GM12875 (cell line): ENCODE results near the gene CAD.
"Not testable (repeated sequence)": the region's sequence is repeated elsewhere in the genome, so short reads cannot be mapped to it uniquely, and the experiment has no call there.

Experiments
- H3K4me3 ChIP-seq: one replicate; pipeline ENCODE4 v1.5.1; 2011; ENCODE audit warnings: low read depth, low read length, control low read depth
- TF ChIP-seq, protein P1 (sequence below): IDR thresholded peaks from 2 replicates; pipeline ENCODE4 v1.5.1; 2011; ENCODE audit warnings: low read depth, mild to moderate bottlenecking, control low read depth, inconsistent platforms, low read length, moderate library complexity, borderline replicate concordance; ENCODE audit not compliant: insufficient read depth

CAD gene

DNA sequence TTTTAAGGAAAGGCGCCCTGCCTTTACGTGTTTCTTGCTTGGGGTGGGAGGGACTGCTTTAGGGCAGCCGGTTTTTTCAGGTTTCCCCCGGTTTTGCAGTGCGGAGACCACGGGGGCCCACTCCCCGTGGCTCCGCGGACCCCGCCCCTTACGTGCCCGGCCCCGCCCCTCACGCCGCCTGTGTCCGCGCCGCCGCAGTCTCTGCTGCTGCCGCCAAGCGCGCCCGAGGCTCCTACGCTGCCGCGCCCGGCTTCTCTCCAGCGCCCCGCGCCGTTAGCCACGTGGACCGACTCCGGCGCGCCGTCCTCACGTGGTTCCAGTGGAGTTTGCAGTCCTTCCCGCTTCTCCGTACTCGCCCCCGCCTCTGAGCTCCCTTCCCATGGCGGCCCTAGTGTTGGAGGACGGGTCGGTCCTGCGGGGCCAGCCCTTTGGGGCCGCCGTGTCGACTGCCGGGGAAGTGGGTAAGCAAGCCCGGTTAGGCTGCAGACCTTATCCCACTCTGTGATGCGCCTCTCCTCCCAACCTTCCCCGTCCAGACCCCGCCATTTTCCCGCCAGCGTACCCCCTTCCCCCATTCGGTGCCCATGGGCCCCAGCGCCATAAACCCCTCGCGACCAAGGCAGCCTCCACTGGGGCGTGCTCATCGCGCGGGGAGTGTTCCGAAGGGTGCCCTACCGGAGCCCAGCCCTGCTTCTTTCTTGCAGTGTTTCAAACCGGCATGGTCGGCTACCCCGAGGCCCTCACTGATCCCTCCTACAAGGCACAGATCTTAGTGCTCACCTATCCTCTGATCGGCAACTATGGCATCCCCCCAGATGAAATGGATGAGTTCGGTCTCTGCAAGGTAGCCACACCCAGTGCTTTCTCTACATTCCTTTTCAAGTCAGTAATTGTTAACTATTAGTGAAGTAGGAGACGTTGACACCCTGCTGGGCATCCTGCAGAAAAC is at the start of gene CAD:
CAD (plus strand) TSS at position 197 of the 949 bp plus-strand sequence; CDS start at position 380, 183 bp downstream.
- TF ChIP-seq, protein P1, sequence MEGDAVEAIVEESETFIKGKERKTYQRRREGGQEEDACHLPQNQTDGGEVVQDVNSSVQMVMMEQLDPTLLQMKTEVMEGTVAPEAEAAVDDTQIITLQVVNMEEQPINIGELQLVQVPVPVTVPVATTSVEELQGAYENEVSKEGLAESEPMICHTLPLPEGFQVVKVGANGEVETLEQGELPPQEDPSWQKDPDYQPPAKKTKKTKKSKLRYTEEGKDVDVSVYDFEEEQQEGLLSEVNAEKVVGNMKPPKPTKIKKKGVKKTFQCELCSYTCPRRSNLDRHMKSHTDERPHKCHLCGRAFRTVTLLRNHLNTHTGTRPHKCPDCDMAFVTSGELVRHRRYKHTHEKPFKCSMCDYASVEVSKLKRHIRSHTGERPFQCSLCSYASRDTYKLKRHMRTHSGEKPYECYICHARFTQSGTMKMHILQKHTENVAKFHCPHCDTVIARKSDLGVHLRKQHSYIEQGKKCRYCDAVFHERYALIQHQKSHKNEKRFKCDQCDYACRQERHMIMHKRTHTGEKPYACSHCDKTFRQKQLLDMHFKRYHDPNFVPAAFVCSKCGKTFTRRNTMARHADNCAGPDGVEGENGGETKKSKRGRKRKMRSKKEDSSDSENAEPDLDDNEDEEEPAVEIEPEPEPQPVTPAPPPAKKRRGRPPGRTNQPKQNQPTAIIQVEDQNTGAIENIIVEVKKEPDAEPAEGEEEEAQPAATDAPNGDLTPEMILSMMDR, result no peak
- H3K4me3 ChIP-seq, result peak within 1 kb of the TSS; percentile 90

GRCh38 chr2:27170581-27171337 is 46.4 kb upstream of the CAD start:
- H3K4me3 ChIP-seq, result no peak overlapping the region
- TF ChIP-seq, protein P1, result no peak

GRCh38 chr2:27171351-27171848 is 45.8 kb upstream of the CAD start:
- TF ChIP-seq, protein P1, result no peak
- H3K4me3 ChIP-seq, result no peak overlapping the region

- no peak overlapping the region for H3K4me3 ChIP-seq
- TF ChIP-seq, protein P1, result no peak
Observed at GRCh38 chr2:27174638-27175037, 42.5 kb upstream of the CAD start.

DNA sequence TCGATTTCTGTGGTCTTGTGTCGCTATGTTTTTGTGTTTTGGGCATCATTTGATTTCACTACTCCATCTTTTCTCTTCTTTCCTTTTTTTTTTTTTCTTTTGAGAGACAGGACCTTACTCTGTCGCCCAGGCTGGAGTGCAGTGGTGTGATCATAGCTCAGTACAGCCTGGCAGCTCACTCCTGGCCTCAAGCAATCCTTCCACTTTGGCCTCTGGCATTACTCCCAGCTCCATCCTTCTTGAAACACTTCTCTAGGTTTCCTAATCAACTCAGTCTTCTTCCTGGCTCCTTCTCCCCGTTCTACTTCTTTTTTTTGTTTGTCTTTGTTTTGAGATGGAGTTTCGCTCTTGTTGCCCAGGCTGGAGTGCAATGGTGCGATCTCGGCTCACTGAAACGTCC is 41.8 kb upstream of the CAD start:
- TF ChIP-seq, protein P1, result no peak
- H3K4me3 ChIP-seq, result no peak overlapping the region

GRCh38 chr2:27175781-27176180 is 41.4 kb upstream of the CAD start:
- not testable (repeated sequence) for H3K4me3 ChIP-seq
